ENCODE data around the gene SFPQ. TPM values are rescaled to one million over a fixed set of nuclear protein-coding genes. Genes with fewer than 3 reads are reported as not detected.

SFPQ gene
- total RNA-seq, 1 experiment from 2014 or later = 691 TPM

GRCh38 chr1:35190784-35191183, 2.2 kb downstream of the SFPQ start:
- intact Hi-C loops (cut with micrococcal nuclease; ENCODE audit: unreplicated experiment) = loop anchor here (5.0 kb wide), 1 partner anchor 367 kb away; the partner anchor contains the start of genes KIAA0319L and NCDN
- TSS peak; percentile 51 for BruUV-seq (replicated peaks)
- H3K4me1 ChIP-seq (ENCODE audit: insufficient read depth, low read length, poor library complexity, severe bottlenecking) = peaks cover 47% of the 10 kb centered on the region
- DNase-seq (ENCODE audit: low spot score) = no peak
- ChIA-PET CTCF (no interaction called here), POLR2A (ENCODE audit: low non-redundant PET) (interaction anchor here (0.6 kb wide), 1 partner anchor 323 kb away, joined by 8 read pairs; no protein-coding TSS in a partner anchor)
- H3K27ac ChIP-seq (ENCODE audit: low read depth, low read length, poor library complexity, severe bottlenecking) = no peak overlapping the region
- no peak for TF ChIP-seq EZH2 (IDR thresholded peaks at IDR 0.05; ENCODE audit: borderline replicate concordance, low read depth, low read length, poor library complexity, severe bottlenecking)
- TF ChIP-seq, protein P1, sequence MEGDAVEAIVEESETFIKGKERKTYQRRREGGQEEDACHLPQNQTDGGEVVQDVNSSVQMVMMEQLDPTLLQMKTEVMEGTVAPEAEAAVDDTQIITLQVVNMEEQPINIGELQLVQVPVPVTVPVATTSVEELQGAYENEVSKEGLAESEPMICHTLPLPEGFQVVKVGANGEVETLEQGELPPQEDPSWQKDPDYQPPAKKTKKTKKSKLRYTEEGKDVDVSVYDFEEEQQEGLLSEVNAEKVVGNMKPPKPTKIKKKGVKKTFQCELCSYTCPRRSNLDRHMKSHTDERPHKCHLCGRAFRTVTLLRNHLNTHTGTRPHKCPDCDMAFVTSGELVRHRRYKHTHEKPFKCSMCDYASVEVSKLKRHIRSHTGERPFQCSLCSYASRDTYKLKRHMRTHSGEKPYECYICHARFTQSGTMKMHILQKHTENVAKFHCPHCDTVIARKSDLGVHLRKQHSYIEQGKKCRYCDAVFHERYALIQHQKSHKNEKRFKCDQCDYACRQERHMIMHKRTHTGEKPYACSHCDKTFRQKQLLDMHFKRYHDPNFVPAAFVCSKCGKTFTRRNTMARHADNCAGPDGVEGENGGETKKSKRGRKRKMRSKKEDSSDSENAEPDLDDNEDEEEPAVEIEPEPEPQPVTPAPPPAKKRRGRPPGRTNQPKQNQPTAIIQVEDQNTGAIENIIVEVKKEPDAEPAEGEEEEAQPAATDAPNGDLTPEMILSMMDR (conservative IDR thresholded peaks at IDR 0.05; ENCODE audit: low read depth, low read length) = no peak
- H3K27me3 ChIP-seq (replicated peaks; ENCODE audit: insufficient read depth, low read depth, low read length, poor library complexity) = no peaks in the 10 kb centered on the region
- peak overlapping the region; percentile 77 for H3K4me3 ChIP-seq (ENCODE audit: low read depth, low read length, poor library complexity, severe bottlenecking)
- H3K36me3 ChIP-seq (ENCODE audit: insufficient read depth, low read length, poor library complexity, severe bottlenecking) = peaks cover 61% of the 10 kb centered on the region
- H3K9me3 ChIP-seq (ENCODE audit: low read depth, low read length, poor library complexity, severe bottlenecking) = no peaks in the 10 kb centered on the region

- no TSS peak for BruUV-seq (replicated peaks)
- no peak overlapping the region for H3K27ac ChIP-seq (ENCODE audit: low read depth, low read length, poor library complexity, severe bottlenecking)
- POLR2A ChIA-PET (ENCODE audit: low non-redundant PET) = no interaction called here
- TF ChIP-seq EZH2 (IDR thresholded peaks at IDR 0.05; ENCODE audit: borderline replicate concordance, low read depth, low read length, poor library complexity, severe bottlenecking) = no peak
- TF ChIP-seq, protein P1 (conservative IDR thresholded peaks at IDR 0.05; ENCODE audit: low read depth, low read length) = no peak
- H3K9me3 ChIP-seq (ENCODE audit: low read depth, low read length, poor library complexity, severe bottlenecking) = no peaks in the 10 kb centered on the region
- peaks cover 81% of the 10 kb centered on the region for H3K36me3 ChIP-seq (ENCODE audit: insufficient read depth, low read length, poor library complexity, severe bottlenecking)
- intact Hi-C loops (cut with micrococcal nuclease; ENCODE audit: unreplicated experiment) = no loop called here
- peaks cover 53% of the 10 kb centered on the region for H3K4me1 ChIP-seq (ENCODE audit: insufficient read depth, low read length, poor library complexity, severe bottlenecking)
- H3K27me3 ChIP-seq (replicated peaks; ENCODE audit: insufficient read depth, low read depth, low read length, poor library complexity) = no peaks in the 10 kb centered on the region
- DNase-seq (ENCODE audit: low spot score) = no peak
- H3K4me3 ChIP-seq (ENCODE audit: low read depth, low read length, poor library complexity, severe bottlenecking) = peak overlapping the region; percentile 77
- CTCF ChIA-PET = no interaction called here
These were observed 4.2 kb downstream of the SFPQ start for GRCh38 chr1:35188578-35189392.

DNA sequence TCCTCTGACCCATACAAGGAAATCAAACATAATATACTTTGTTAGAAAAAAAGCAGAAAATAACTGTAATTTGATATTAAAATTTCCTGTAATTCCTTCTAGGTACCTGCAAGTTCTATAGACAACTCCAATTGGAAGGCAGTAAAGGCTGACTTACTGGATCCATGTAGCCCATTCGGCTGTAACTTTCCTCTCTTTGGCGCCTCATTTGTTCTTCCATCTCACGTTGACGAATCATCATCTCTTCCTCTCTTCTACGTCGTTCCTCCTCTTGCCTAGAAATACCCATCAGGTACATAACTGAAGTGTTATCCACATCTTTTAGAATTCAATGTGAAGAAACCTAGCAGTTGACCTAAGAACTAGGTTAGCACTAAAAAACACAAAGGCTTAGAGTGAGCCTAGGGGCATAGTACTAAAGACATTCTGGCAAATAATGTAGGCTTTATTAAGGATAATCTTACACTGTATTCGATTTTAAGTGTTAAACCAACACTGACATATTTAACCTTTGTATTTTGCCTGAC, 5.1 kb downstream of the SFPQ start:
- H3K4me1 ChIP-seq (ENCODE audit: insufficient read depth, low read length, poor library complexity, severe bottlenecking) = peaks cover 53% of the 10 kb centered on the region
- TF ChIP-seq EZH2 (IDR thresholded peaks at IDR 0.05; ENCODE audit: borderline replicate concordance, low read depth, low read length, poor library complexity, severe bottlenecking) = no peak
- TF ChIP-seq, protein P1 (conservative IDR thresholded peaks at IDR 0.05; ENCODE audit: low read depth, low read length) = no peak
- H3K27me3 ChIP-seq (replicated peaks; ENCODE audit: insufficient read depth, low read depth, low read length, poor library complexity) = no peaks in the 10 kb centered on the region
- BruUV-seq (replicated peaks) = no TSS peak
- POLR2A ChIA-PET (ENCODE audit: low non-redundant PET) = no interaction called here
- H3K9me3 ChIP-seq (ENCODE audit: low read depth, low read length, poor library complexity, severe bottlenecking) = no peaks in the 10 kb centered on the region
- intact Hi-C loops (cut with micrococcal nuclease; ENCODE audit: unreplicated experiment) = no loop called here
- DNase-seq (ENCODE audit: low spot score) = no peak
- CTCF ChIA-PET = no interaction called here
- no peak overlapping the region for H3K4me3 ChIP-seq (ENCODE audit: low read depth, low read length, poor library complexity, severe bottlenecking)
- peaks cover 90% of the 10 kb centered on the region for H3K36me3 ChIP-seq (ENCODE audit: insufficient read depth, low read length, poor library complexity, severe bottlenecking)
- no peak overlapping the region for H3K27ac ChIP-seq (ENCODE audit: low read depth, low read length, poor library complexity, severe bottlenecking)

All from A673 (cell line).